Measurements from ENCODE around the gene GATA5. TPM values are rescaled to one million over a fixed set of nuclear protein-coding genes. Genes with fewer than 3 reads are reported as not detected.

GATA5 gene
- polyA plus RNA-seq, 1 experiment = not detected

DNA sequence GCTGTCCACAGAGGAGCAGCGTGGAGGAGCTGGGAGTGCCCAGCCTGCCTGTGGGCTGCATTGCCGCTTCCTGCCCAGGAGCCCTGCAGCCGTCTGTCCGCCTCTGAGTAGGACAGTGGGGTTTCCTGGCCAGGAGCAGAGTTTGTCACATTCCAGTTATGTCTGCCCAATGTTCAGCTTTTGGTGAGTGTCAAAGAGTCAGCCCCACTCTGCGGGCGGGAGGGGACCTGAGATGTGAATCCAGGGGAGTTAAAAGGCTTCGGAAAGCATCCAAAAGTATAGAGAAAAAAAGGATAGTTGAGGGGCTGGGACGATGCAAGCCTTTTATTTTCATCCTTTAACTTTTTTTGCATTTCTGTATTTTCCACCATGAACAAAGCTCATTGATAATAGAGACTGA is 7.2 kb upstream of the GATA5 start:
- ChIA-PET POLR2A (no interaction called here), CTCF (no interaction called here)
- DNase-seq (ENCODE audit: low read depth, low spot score) = no peak
- TF ChIP-seq, protein P1, sequence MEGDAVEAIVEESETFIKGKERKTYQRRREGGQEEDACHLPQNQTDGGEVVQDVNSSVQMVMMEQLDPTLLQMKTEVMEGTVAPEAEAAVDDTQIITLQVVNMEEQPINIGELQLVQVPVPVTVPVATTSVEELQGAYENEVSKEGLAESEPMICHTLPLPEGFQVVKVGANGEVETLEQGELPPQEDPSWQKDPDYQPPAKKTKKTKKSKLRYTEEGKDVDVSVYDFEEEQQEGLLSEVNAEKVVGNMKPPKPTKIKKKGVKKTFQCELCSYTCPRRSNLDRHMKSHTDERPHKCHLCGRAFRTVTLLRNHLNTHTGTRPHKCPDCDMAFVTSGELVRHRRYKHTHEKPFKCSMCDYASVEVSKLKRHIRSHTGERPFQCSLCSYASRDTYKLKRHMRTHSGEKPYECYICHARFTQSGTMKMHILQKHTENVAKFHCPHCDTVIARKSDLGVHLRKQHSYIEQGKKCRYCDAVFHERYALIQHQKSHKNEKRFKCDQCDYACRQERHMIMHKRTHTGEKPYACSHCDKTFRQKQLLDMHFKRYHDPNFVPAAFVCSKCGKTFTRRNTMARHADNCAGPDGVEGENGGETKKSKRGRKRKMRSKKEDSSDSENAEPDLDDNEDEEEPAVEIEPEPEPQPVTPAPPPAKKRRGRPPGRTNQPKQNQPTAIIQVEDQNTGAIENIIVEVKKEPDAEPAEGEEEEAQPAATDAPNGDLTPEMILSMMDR (IDR thresholded peaks at IDR 0.05; ENCODE audit: low read depth, low read length) = no peak
- Histone ChIP-seq H3K27ac (ENCODE audit: low read depth, low read length) (no peak overlapping the region), H3K27me3 (ENCODE audit: control insufficient read depth, insufficient read depth, low read length) (peaks cover 81% of the 10 kb centered on the region), H3K9me3 (ENCODE audit: control insufficient read depth, insufficient read depth, low read length) (no peaks in the 10 kb centered on the region; the same call in 1 of the 2 replicates), H3K4me3 (ENCODE audit: low read depth, low read length) (no peak overlapping the region)

DNA sequence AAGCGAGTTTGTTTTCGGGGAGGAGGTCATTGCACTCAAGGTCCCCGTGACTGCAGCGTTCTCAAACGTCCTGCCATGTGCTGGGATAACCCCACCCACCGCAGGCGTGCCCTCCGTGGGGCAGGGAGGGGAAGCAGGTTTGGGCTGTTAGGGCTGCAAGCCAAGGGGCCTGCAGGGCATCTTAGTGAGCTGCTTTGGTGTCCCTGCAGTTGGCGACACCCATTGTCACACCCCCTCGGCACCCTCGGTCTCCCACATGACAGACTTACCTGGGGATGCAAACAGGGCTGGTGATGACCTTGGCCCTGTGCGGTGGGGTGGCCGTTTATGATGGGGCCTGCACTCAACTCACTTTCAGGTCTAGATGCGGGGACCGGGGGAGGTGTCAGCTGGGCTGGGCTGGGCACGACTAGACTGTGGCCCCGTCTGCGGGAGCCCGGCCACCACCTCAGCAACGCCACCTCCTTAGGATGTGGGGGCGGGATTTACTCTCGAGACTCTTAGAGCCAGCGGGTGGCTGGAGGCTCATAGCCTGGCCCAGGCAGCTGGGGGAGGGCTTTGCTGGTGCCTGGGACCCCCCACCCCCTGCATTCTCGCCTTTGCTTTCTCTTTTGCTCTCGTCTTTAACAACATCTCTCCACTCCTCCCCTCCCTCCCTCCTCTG is 6.5 kb upstream of the GATA5 start:
- TF ChIP-seq, protein P1 (IDR thresholded peaks at IDR 0.05; ENCODE audit: low read depth, low read length) = no peak
- no peak for DNase-seq (ENCODE audit: low read depth, low spot score)
- Histone ChIP-seq H3K27me3 (ENCODE audit: control insufficient read depth, insufficient read depth, low read length) (peaks cover 80% of the 10 kb centered on the region), H3K4me3 (ENCODE audit: low read depth, low read length) (no peak overlapping the region), H3K27ac (ENCODE audit: low read depth, low read length) (no peak overlapping the region), H3K9me3 (ENCODE audit: control insufficient read depth, insufficient read depth, low read length) (no peaks in the 10 kb centered on the region; the same call in 1 of the 2 replicates)
- ChIA-PET POLR2A (no interaction called here), CTCF (no interaction called here)

- ChIA-PET CTCF (interaction anchor here (1.1 kb wide), 1 partner anchor 18 kb away, joined by 9 read pairs; no protein-coding TSS in a partner anchor), POLR2A (no interaction called here)
- TF ChIP-seq, protein P1 (IDR thresholded peaks at IDR 0.05; ENCODE audit: low read depth, low read length) = no peak
- Histone ChIP-seq H3K27ac (ENCODE audit: low read depth, low read length) (no peak overlapping the region), H3K4me3 (ENCODE audit: low read depth, low read length) (no peak overlapping the region), H3K9me3 (ENCODE audit: control insufficient read depth, insufficient read depth, low read length) (no peaks in the 10 kb centered on the region; the same call in 1 of the 2 replicates), H3K27me3 (ENCODE audit: control insufficient read depth, insufficient read depth, low read length) (peaks cover 75% of the 10 kb centered on the region)
- DNase-seq (ENCODE audit: low read depth, low spot score) = no peak
These were observed 5.8 kb upstream of the GATA5 start for GRCh38 chr20:62481425-62482145.

DNA sequence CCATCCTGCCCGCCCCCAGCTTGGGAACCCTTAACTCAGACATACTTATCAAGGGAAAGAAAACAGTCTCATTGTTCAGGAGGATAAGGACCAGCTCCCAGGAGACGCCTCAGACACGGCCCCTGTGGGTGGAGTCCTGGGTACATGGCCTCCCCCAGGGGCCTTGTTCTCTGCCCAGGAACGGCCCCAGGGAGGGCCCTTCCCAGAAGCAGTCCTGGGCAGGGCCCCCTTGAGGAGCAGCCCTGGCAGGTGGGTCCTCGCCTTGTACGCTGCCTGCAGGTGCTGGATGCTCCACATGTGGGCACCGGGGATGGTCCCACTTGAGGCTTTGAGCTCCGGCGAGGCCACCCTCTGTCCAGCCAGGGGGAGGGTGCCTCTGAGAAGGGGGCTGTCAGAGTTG is 4.5 kb upstream of the GATA5 start:
- Histone ChIP-seq H3K27ac (ENCODE audit: low read depth, low read length) (no peak overlapping the region), H3K9me3 (ENCODE audit: control insufficient read depth, insufficient read depth, low read length) (no peaks in the 10 kb centered on the region; the same call in 1 of the 2 replicates), H3K4me3 (ENCODE audit: low read depth, low read length) (no peak overlapping the region), H3K27me3 (ENCODE audit: control insufficient read depth, insufficient read depth, low read length) (peaks cover 70% of the 10 kb centered on the region)
- ChIA-PET CTCF (no interaction called here), POLR2A (no interaction called here)
- no peak for DNase-seq (ENCODE audit: low read depth, low spot score)
- TF ChIP-seq, protein P1 (IDR thresholded peaks at IDR 0.05; ENCODE audit: low read depth, low read length) = no peak

DNA sequence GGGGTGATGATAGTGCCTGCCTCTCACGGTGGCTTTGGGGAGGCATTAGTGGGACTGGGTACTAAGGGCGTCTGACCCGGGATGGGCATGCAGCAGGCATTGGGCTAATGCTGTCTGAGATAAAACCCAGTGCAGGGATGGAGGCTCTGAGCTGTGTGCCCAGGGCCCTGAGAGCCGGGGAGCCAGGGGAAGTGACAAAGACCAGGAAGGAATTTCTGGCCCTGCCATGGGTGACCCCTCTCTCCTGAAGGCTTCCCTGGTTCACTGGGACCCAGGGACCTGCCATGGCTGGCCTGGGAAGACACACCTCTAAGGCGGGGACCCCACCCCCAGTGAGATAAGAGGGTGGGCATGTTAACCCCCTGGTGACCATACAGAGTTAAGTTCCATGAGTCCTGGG is 3.9 kb upstream of the GATA5 start:
- H3K27me3 ChIP-seq (ENCODE audit: control insufficient read depth, insufficient read depth, low read length) = peaks cover 66% of the 10 kb centered on the region
- ChIA-PET CTCF (no interaction called here), POLR2A (no interaction called here)
- H3K9me3 ChIP-seq (ENCODE audit: control insufficient read depth, insufficient read depth, low read length) = no peaks in the 10 kb centered on the region; the same call in 1 of the 2 replicates
- no peak overlapping the region for H3K4me3 ChIP-seq (ENCODE audit: low read depth, low read length)
- no peak for DNase-seq (ENCODE audit: low read depth, low spot score)
- TF ChIP-seq, protein P1 (IDR thresholded peaks at IDR 0.05; ENCODE audit: low read depth, low read length) = no peak
- no peak overlapping the region for H3K27ac ChIP-seq (ENCODE audit: low read depth, low read length)
